Motor neuron (in vitro differentiated cells): ENCODE data around the gene RNPEPL1. TPM values are rescaled to one million over a fixed set of nuclear protein-coding genes. Genes with fewer than 3 reads are reported as not detected.

Experiments
- ATAC-seq, 8 experiments: fragments of 200-7000 bp; cut with Tn5 transposase; replicated peaks in 6 of 8; 2 replicates each; pipeline ENCODE4 v1.8.0; 2021; ENCODE audit warnings: mild to moderate bottlenecking in 8 of 8, moderate library complexity in 8 of 8
- H3K27ac ChIP-seq, 2 donors: fragments of 250-450 bp; sonication (Bioruptor Pico); 2 replicates each; pipeline ENCODE4 v1.9.0; 2021; ENCODE audit warnings: antibody characterized with exemption in 2 of 2, mild to moderate bottlenecking in 2 of 2, moderate library complexity in 1 of 2
- H3K4me1 ChIP-seq, 2 donors: fragments of 250-450 bp; sonication (Bioruptor Pico); replicated peaks in 1 of 2; 2 replicates each; pipeline ENCODE4 v1.6.1; 2021; ENCODE audit warnings: antibody characterized with exemption in 2 of 2, mild to moderate bottlenecking in 2 of 2, moderate library complexity in 1 of 2
- H3K4me3 ChIP-seq, 5 donors: fragments of 250-450 bp; sonication (Bioruptor Pico); 2 replicates each; pipeline ENCODE4 v1.9.0; 2021; ENCODE audit warnings: antibody characterized with exemption in 5 of 5, mild to moderate bottlenecking in 5 of 5, moderate library complexity in 4 of 5
- WGBS, 10 experiments: fragments of 450-650 bp; shearing (Covaris generic); methylation state at CpG; one replicate each; pipeline ENCODE4 v1.0.0; 2022; 5-methylcytosine and 5-hydroxymethylcytosine counted together
- in situ Hi-C, 9 experiments: fragments of 400-800 bp; cut with MboI; loops; one replicate each; pipeline ENCODE4 v1.15.0; 2021; ENCODE audit warnings: low sequenced_read_pairs in 9 of 9, low pct_unique_long_range_greater_than_20kb in 2 of 9; ENCODE audit not compliant: unreplicated experiment in 9 of 9
- total RNA-seq, 8 experiments: library from RNA; unstranded; fragments of 300-600 nt; gene quantifications; 2 replicates each; pipeline versions ENCODE4 v1.2.3 to v1.2.4, GENCODE V29; 2022

Gene RNPEPL1
- total RNA-seq, 8 experiments from 2014 or later = 3.4 to 32.6 (median 6.5) TPM

GRCh38 chr2:240563951-240564560 lies 4.2 kb upstream of the RNPEPL1 start:
- WGBS, 10 experiments = 60 to 100% (median 90%) methylated on average over 1 to 7 of the region's 12 CpGs; no CpG with 5 or more reads in 1 of the 10 experiments
- ATAC-seq = no peak
- Histone ChIP-seq H3K4me3 (no peak overlapping the region), H3K27ac (no peak overlapping the region), H3K4me1 (peaks cover 28 to 34% of the 10 kb centered on the region in 2 donors)
- in situ Hi-C loops = no loop called here

- ATAC-seq = no peak
- in situ Hi-C loops = no loop called here
- Histone ChIP-seq H3K27ac (no peak overlapping the region), H3K4me1 (peaks cover 27 to 34% of the 10 kb centered on the region in 2 donors), H3K4me3 (no peak overlapping the region)
- 79 to 100% (median 92%) methylated on average over 1 to 8 of the region's 10 CpGs for WGBS, 10 experiments
Observed at GRCh38 chr2:240564561-240565332, 3.5 kb upstream of the RNPEPL1 start.

- peaks cover 27 to 37% of the 10 kb centered on the region in 2 donors for H3K4me1 ChIP-seq
- no peak overlapping the region for H3K27ac ChIP-seq
- in situ Hi-C loops = no loop called here
- ATAC-seq = peak; percentile 1 to 42 (median 18)
- 30 to 100% (median 94%) methylated on average over 1 to 5 of the region's 26 CpGs; no CpG with 5 or more reads in 1 of the 10 experiments for WGBS, 10 experiments
- H3K4me3 ChIP-seq = no peak overlapping the region
Observed at GRCh38 chr2:240565333-240566202, 2.7 kb upstream of the RNPEPL1 start.

DNA sequence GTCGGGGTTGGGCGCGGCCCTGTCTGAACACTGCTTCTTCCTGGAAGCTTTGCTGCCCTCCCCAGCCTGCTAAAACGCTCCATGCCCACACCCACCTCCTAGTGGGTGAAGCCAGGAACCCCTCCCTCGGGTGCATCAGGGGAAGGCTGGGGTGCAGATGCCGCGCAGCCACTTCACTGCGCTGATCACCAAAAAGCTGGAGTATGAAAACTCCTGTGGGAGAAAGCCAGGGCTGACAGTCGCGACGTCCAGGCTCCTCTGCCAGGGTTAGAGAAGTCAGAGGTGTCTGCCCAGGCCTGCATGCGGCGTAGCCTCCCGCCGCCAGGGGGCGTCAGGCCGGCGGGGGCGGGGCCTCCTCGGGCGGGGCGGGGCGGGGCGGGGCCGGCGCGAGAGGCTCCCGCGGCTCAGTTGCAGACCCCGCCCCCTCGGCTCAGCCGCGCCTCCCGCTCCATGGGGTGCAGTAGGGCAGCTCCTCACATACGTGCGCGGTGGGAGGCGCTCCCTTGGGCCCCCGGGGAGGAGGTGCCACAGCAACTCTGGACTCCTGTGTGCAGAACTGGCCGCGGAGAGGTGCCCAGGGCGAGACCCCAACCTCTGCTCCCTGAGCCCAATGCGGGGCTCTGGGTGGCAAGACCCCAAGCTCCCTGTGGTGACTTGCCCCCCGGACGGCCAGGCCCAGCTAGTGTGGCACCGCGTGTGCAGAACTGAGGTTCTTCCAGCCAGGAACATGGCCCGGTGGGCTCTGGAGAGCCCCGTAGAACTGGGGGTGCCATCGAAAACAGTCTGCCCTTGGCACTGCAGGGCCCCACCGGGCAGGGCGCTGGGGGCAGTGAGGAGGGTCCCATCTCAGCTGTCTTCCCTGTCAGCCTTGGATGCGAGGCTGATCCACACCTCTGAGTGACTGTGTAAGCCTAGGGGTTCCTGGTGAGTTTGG lies 1.8 kb upstream of the RNPEPL1 start:
- peaks cover 27 to 37% of the 10 kb centered on the region in 2 donors for H3K4me1 ChIP-seq
- peak overlapping the region; percentile 5 to 60 (median 13) for H3K4me3 ChIP-seq
- in situ Hi-C loops = no loop called here
- ATAC-seq = peak; percentile 37 to 71 (median 63)
- WGBS, 10 experiments = 0 to 100% (median 37%) methylated on average over 1 to 8 of the region's 53 CpGs; no CpG with 5 or more reads in 5 of the 10 experiments
- H3K27ac ChIP-seq = no peak overlapping the region

- no peak overlapping the region for H3K27ac ChIP-seq
- 0 to 80% (median 40%) methylated on average over 1 to 5 of the region's 26 CpGs; no CpG with 5 or more reads in 3 of the 10 experiments for WGBS, 10 experiments
- peak in 1 of 8 experiments; percentile 0 for ATAC-seq
- peaks cover 24 to 32% of the 10 kb centered on the region in 2 donors for H3K4me1 ChIP-seq
- peak overlapping the region; percentile 60 to 89 (median 86) for H3K4me3 ChIP-seq
- in situ Hi-C loops = no loop called here
Observed at GRCh38 chr2:240567137-240567871, 980 bp upstream of the RNPEPL1 start.

DNA sequence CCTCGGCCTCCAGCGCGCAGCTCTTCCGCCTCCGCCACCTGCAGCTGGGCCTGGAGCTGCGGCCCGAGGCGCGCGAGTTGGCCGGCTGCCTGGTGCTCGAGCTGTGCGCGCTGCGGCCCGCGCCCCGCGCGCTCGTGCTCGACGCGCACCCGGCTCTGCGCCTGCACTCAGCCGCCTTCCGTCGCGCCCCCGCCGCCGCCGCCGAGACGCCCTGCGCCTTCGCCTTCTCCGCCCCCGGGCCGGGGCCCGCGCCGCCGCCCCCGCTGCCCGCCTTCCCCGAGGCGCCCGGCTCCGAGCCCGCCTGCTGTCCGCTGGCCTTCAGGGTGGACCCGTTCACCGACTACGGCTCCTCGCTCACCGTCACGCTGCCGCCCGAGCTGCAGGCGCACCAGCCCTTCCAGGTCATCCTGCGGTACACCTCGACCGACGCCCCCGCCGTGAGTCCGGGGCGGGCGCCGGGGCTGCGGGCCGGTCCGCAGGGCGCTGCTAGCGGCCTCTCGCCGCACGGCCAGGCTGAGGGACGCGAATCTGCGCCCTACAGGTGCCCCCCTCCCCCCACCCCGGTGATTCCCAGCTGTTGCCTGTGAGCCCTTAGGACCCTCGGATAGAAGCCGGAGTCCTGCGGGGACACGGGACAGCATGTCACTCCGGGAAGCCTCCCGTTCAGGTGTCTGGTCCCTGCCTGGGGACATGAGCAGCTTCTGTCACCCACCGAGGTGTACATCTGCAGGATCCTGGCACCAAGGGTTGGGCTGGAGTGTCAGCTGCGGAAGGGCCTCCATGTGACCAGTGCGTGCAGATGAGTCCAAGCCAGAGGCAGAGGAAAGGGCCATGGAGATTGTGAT lies 616 bp downstream of the RNPEPL1 start:
- H3K4me3 ChIP-seq = peak overlapping the region; percentile 60 to 89 (median 86)
- WGBS, 10 experiments = 30% methylated on average over 2 of the region's 93 CpGs; no CpG with 5 or more reads in 9 of the 10 experiments
- in situ Hi-C loops = no loop called here
- ATAC-seq = peak; percentile 7 to 38 (median 28)
- H3K27ac ChIP-seq = peak overlapping the region; percentile 79 to 85
- H3K4me1 ChIP-seq = peaks cover 24 to 32% of the 10 kb centered on the region in 2 donors

DNA sequence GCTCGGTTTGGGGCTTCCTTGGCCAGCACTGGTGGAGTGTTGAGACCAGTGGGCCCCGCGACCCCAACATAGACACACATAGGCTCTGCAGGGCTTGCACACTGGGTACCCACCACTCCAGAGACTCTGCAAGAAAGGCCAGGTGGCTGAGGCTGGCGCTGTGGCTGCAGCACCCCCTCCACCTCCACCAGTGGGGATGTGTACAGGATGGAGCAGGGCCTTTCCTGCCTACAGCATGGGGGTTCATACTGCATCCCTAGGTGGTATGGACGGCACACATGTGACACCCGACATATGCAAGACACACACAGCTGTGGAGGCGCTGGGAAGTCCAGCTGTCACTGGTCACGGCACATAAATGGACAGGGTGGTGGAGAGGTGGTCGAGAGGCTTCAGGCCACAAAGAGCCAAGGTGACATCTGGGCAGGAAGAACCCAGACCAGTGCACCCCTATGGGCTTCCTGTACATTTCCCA lies 1.3 kb downstream of the RNPEPL1 start:
- Histone ChIP-seq H3K27ac (no peak overlapping the region), H3K4me3 (peak overlapping the region; percentile 60 to 89 (median 86)), H3K4me1 (peaks cover 24 to 32% of the 10 kb centered on the region in 2 donors)
- in situ Hi-C loops = no loop called here
- 33 to 100% methylated on average over 1 of the region's 9 CpGs; no CpG with 5 or more reads in 8 of the 10 experiments for WGBS, 10 experiments
- ATAC-seq = no peak

DNA sequence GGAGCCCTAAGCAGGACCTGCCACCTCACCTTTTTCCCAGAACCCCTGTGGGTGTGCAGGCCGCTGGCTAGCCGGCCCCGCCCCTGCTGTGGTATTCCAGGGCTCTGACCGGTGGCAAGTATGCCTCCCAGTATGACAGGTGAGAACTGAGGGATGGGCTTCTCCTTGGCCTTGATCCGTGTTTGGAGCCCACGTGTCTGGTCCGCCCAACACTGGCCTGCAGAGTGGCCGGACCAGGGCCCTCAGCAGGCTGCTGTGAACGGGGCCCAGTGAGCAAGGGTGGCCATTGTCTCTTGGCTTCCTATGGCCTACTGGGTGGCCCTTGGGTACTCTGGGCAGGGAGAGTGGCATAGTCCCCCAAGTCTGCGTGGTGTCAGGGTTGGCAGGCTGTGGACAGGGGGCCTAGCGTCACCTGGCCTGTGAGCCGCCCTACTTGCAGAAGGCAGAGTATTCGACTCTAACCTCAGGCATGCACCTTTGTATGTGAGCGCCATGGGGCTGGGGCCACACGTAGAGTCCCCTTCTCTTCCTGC lies 1.8 kb downstream of the RNPEPL1 start:
- H3K4me1 ChIP-seq = peaks cover 24 to 32% of the 10 kb centered on the region in 2 donors
- in situ Hi-C loops = no loop called here
- 85 to 100% (median 91%) methylated on average over 2 to 4 of the region's 15 CpGs; no CpG with 5 or more reads in 7 of the 10 experiments for WGBS, 10 experiments
- no peak overlapping the region for H3K4me3 ChIP-seq
- no peak overlapping the region for H3K27ac ChIP-seq
- no peak for ATAC-seq

DNA sequence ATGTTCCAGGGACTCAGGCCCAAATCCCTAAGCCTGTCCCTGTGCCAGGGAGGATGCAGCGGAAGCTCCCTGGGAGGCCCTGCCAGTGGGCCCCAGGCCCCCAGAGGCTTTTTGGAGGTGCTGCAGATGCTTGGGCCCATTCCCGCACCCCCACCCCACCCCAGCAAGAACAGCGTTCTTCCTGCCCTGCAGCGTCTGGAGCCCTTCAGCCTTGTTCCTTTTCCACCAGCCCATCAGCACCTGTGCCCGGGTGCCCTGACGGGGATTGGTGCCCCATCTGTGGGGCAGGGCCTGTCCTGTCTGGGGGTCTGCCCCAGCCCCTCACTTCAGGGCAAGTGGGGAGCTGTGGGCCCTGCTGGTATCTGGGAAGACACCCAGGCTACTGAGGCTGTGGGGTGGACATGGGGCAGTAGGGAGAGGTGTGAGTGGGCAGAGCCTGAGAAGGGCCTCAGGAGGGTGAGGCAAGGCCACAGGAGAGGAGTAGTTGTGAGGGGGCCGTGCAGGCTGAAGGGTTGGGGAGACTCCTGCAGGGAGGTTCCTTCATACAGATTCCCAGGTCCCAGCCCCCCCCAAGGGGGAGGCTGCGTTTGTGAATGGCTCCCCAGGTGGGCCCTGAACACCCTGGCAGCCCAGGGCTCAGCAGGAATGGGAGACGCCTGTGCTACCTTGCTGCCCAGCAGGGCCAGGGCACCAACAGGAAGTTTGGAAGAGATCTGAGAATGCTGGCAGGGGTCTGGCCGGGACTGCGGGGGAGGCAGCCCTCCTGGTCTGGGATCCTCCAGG lies 2.4 kb downstream of the RNPEPL1 start:
- peaks cover 24 to 30% of the 10 kb centered on the region in 2 donors for H3K4me1 ChIP-seq
- H3K4me3 ChIP-seq = no peak overlapping the region
- in situ Hi-C loops = no loop called here
- no peak for ATAC-seq
- no peak overlapping the region for H3K27ac ChIP-seq
- WGBS, 10 experiments = 20 to 100% methylated on average over 1 to 2 of the region's 11 CpGs; no CpG with 5 or more reads in 8 of the 10 experiments

DNA sequence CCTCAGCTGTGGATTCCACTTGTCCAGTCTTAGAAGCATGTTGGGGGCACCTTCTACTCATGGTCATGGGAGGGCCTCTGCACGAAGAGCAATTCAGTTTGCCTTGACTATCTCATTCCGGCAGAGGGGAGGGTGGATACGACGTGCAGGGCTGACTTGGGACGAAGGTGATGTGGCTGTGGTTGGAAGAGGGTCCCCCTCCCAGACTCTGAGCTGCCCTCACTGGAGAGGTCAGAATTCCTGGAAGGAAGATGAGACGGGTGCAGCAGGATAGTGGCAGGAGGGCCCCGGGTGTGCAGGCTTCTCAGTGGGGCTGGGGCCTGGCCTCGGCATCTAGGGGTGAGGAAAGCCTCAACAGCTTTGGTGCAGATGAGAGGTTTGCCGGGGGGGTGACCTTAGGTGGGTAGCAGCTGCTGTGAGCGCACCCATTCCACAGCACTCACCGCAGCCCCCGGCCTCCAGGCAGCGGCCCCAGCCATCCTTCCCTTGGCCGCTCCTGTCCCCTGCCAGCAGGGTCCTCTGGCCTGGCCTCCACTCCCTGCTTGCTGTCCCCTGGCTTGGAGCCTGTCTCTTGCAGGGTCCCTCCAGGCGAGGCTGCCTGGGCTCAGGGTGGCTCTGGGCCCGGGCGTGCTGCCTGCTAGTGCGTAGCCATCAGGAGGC lies 3.2 kb downstream of the RNPEPL1 start:
- Histone ChIP-seq H3K4me1 (peaks cover 20 to 25% of the 10 kb centered on the region in 2 donors), H3K27ac (no peak overlapping the region), H3K4me3 (no peak overlapping the region)
- in situ Hi-C loops = no loop called here
- 90% methylated on average over 2 of the region's 18 CpGs; no CpG with 5 or more reads in 8 of the 10 experiments for WGBS, 10 experiments
- no peak for ATAC-seq
